ENCODE data around the gene LRP6. TPM values are rescaled to one million over a fixed set of nuclear protein-coding genes. Genes with fewer than 3 reads are reported as not detected.

Gene LRP6
- total and polyA plus RNA-seq, 2 experiments from 2014 or later = 29.1 to 73.8 TPM

- H3K79me2 ChIP-seq (replicated peaks; ENCODE audit: insufficient read depth) = no peaks in the 10 kb centered on the region
- no peak overlapping the region for H3K4me3 ChIP-seq
- H3K27ac ChIP-seq (ENCODE audit: low read depth) = no peak overlapping the region
- Mint-ChIP-seq H3K4me1 (peaks cover 32% of the 10 kb centered on the region), H3K27ac (no peak overlapping the region), H3K9me3 (peaks cover 9% of the 10 kb centered on the region; the same call in 2 of the 3 replicates), H3K36me3 (ENCODE audit: low read depth) (no peaks in the 10 kb centered on the region), H3K27me3 (ENCODE audit: insufficient read depth, low read depth, poor library complexity) (peaks cover 6% of the 10 kb centered on the region), H3K4me3 (no peak overlapping the region)
- no peaks in the 10 kb centered on the region for H4K20me1 ChIP-seq (replicated peaks; ENCODE audit: insufficient read depth)
- ATAC-seq (peak; percentile 37), DNase-seq (ENCODE audit: low spot score) (no peak)
- no peaks in the 10 kb centered on the region for H3K9me2 ChIP-seq (ENCODE audit: insufficient read depth)
- peaks cover 26% of the 10 kb centered on the region for H3K4me1 ChIP-seq (ENCODE audit: insufficient read depth)
- H3K36me3 ChIP-seq (ENCODE audit: insufficient read depth) = no peaks in the 10 kb centered on the region
- TF ChIP-seq NANOG (IDR thresholded peaks at IDR 0.05; ENCODE audit: borderline replicate concordance) (no peak), CREB1 (CRISPR knock-in tag; IDR thresholded peaks at IDR 0.05; ENCODE audit: low read depth) (no peak), EZH2phosphoT487 (IDR thresholded peaks at IDR 0.05; ENCODE audit: unreplicated experiment) (no peak), STAT1 (IDR thresholded peaks at IDR 0.05; ENCODE audit: unreplicated experiment) (no peak), ZNF114 (CRISPR knock-in tag; IDR thresholded peaks at IDR 0.05) (no peak), ETS1 (IDR thresholded peaks at IDR 0.05) (no peak), POLR2AphosphoS5 (IDR thresholded peaks at IDR 0.05; ENCODE audit: low read depth) (no peak), CTCF (conservative IDR thresholded peaks at IDR 0.05; ENCODE audit: low read depth in 2 of 2) (no peak), ZNF331 (CRISPR knock-in tag; IDR thresholded peaks at IDR 0.05; ENCODE audit: low read depth) (no peak), REST (IDR thresholded peaks at IDR 0.05; ENCODE audit: unreplicated experiment) (no peak)
- H2AFZ ChIP-seq = no peak overlapping the region
- no peak overlapping the region for H3K4me2 ChIP-seq
- H3K27me3 ChIP-seq (ENCODE audit: insufficient read depth) = no peaks in the 10 kb centered on the region
- no peaks in the 10 kb centered on the region for H3F3A ChIP-seq (replicated peaks; ENCODE audit: low read depth)
Measured at GRCh38 chr12:12281134-12281533, 14.3 kb upstream of the LRP6 start.

GRCh38 chr12:12278899-12279298, 12.1 kb upstream of the LRP6 start:
- Histone ChIP-seq H3K4me2 (no peak overlapping the region), H3K79me2 (replicated peaks; ENCODE audit: insufficient read depth) (no peaks in the 10 kb centered on the region), H3K4me1 (ENCODE audit: insufficient read depth) (peaks cover 22% of the 10 kb centered on the region), H3K27me3 (ENCODE audit: insufficient read depth) (no peaks in the 10 kb centered on the region), H3F3A (replicated peaks; ENCODE audit: low read depth) (no peaks in the 10 kb centered on the region), H3K36me3 (ENCODE audit: insufficient read depth) (no peaks in the 10 kb centered on the region), H4K20me1 (replicated peaks; ENCODE audit: insufficient read depth) (no peaks in the 10 kb centered on the region), H3K9me2 (ENCODE audit: insufficient read depth) (no peaks in the 10 kb centered on the region), H3K4me3 (no peak overlapping the region), H3K27ac (ENCODE audit: low read depth) (no peak overlapping the region), H2AFZ (no peak overlapping the region)
- ATAC-seq (no peak), DNase-seq (ENCODE audit: low spot score) (no peak)
- no peak overlapping the region for H3K27ac Mint-ChIP-seq
- H3K4me3 Mint-ChIP-seq = no peak overlapping the region
- H3K4me1 Mint-ChIP-seq = peaks cover 26% of the 10 kb centered on the region
- H3K27me3 Mint-ChIP-seq (ENCODE audit: insufficient read depth, low read depth, poor library complexity) = peaks cover 1% of the 10 kb centered on the region
- no peaks in the 10 kb centered on the region for H3K36me3 Mint-ChIP-seq (ENCODE audit: low read depth)
- H3K9me3 Mint-ChIP-seq = peaks cover 9% of the 10 kb centered on the region; the same call in 2 of the 3 replicates
- TF ChIP-seq EZH2 (IDR thresholded peaks at IDR 0.05; ENCODE audit: low read depth, unreplicated experiment) (no peak), STAT1 (IDR thresholded peaks at IDR 0.05; ENCODE audit: unreplicated experiment) (no peak), ZNF331 (CRISPR knock-in tag; IDR thresholded peaks at IDR 0.05; ENCODE audit: low read depth) (no peak), REST (IDR thresholded peaks at IDR 0.05; ENCODE audit: unreplicated experiment) (no peak), CTCF (conservative IDR thresholded peaks at IDR 0.05; ENCODE audit: low read depth in 2 of 2) (no peak), ZNF114 (CRISPR knock-in tag; IDR thresholded peaks at IDR 0.05) (no peak), JUNB (IDR thresholded peaks at IDR 0.05; ENCODE audit: unreplicated experiment) (no peak), EZH2phosphoT487 (IDR thresholded peaks at IDR 0.05; ENCODE audit: unreplicated experiment) (no peak)
